Motor neuron (in vitro differentiated cells): ENCODE data around the gene GGA3. TPM values are rescaled to one million over a fixed set of nuclear protein-coding genes. Genes with fewer than 3 reads are reported as not detected.
"Not testable (repeated sequence)": the region's sequence is repeated elsewhere in the genome, so short reads cannot be mapped to it uniquely, and the experiment has no call there.

ENCODE experiments used
- ATAC-seq, 8 experiments: fragments of 200-7000 bp; cut with Tn5 transposase; replicated peaks in 6 of 8; 2 replicates each; pipeline ENCODE4 v1.8.0; 2021; ENCODE audit warnings: mild to moderate bottlenecking in 8 of 8, moderate library complexity in 8 of 8
- H3K27ac ChIP-seq, 2 donors: fragments of 250-450 bp; sonication (Bioruptor Pico); 2 replicates each; pipeline ENCODE4 v1.9.0; 2021; ENCODE audit warnings: antibody characterized with exemption in 2 of 2, mild to moderate bottlenecking in 2 of 2, moderate library complexity in 1 of 2
- H3K4me1 ChIP-seq, 2 donors: fragments of 250-450 bp; sonication (Bioruptor Pico); replicated peaks in 1 of 2; 2 replicates each; pipeline ENCODE4 v1.6.1; 2021; ENCODE audit warnings: antibody characterized with exemption in 2 of 2, mild to moderate bottlenecking in 2 of 2, moderate library complexity in 1 of 2
- H3K4me3 ChIP-seq, 5 donors: fragments of 250-450 bp; sonication (Bioruptor Pico); 2 replicates each; pipeline ENCODE4 v1.9.0; 2021; ENCODE audit warnings: antibody characterized with exemption in 5 of 5, mild to moderate bottlenecking in 5 of 5, moderate library complexity in 4 of 5
- WGBS, 10 experiments: fragments of 450-650 bp; shearing (Covaris generic); methylation state at CpG; one replicate each; pipeline ENCODE4 v1.0.0; 2022; 5-methylcytosine and 5-hydroxymethylcytosine counted together
- in situ Hi-C, 9 experiments: fragments of 400-800 bp; cut with MboI; loops; one replicate each; pipeline ENCODE4 v1.15.0; 2021; ENCODE audit warnings: low sequenced_read_pairs in 9 of 9, low pct_unique_long_range_greater_than_20kb in 2 of 9; ENCODE audit not compliant: unreplicated experiment in 9 of 9
- total RNA-seq, 8 experiments: library from RNA; unstranded; fragments of 300-600 nt; gene quantifications; 2 replicates each; pipeline versions ENCODE4 v1.2.3 to v1.2.4, GENCODE V29; 2022

Gene GGA3
- total RNA-seq, 8 experiments from 2014 or later = 13.0 to 39.2 (median 18.9) TPM

DNA sequence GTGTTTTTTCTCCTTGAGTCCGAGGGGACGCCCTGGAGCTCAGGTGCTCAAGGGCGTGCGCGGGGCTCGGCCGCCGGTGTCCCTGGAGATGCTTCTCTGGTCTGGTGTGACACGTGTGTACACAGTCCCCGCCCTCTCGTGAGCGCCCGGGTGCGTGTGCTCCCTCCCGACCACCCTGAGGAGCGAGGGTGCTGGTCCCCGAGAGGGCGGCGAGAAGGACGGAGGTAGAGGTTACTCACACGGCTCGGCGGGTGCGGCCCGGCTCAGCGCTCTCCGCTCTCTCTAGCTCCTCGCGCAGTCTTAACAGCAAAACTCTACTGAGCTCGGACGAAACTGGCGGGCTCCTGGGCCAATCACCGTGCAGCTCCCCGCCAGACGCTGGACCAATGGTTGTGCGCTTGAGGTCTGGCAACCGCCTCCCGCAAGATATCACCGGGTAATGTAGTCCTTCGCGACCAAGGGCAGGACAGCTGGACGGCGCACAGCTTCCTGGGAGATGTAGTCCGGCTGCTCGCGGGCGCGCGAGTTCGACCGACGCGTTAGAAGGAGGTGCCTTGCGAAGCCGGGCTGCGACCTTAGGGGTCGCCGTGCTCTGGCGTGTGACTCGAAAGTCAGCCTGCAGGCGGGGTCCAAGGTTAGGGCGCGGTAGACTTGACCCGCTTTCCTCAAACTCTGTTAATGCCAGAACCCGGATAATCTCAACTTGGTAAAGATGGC, 27.9 kb upstream of the GGA3 start, which contains the start of gene SLC25A19:
SLC25A19 (minus strand) TSS at position 319 of the 717 bp plus-strand sequence. CDS start 2,669 bp downstream, outside the sequence.
- Histone ChIP-seq H3K27ac (no peak within 1 kb of the TSS), H3K4me1 (peaks cover 0 to 3% of the 10 kb centered on the region in 2 donors), H3K4me3 (peak within 1 kb of the TSS; percentile 48 to 85 (median 53))
- peak; percentile 95 to 98 (median 98) for ATAC-seq
- in situ Hi-C loops = loop anchor here in 1 of 9 experiments (25.0 kb wide), 1 partner anchor 123 kb away; the partner anchor contains the start of gene GRB2
- WGBS, 10 experiments = 0 to 3% (median 0%) methylated on average over 3 to 14 of the region's 65 CpGs; no CpG with 5 or more reads in 1 of the 10 experiments

DNA sequence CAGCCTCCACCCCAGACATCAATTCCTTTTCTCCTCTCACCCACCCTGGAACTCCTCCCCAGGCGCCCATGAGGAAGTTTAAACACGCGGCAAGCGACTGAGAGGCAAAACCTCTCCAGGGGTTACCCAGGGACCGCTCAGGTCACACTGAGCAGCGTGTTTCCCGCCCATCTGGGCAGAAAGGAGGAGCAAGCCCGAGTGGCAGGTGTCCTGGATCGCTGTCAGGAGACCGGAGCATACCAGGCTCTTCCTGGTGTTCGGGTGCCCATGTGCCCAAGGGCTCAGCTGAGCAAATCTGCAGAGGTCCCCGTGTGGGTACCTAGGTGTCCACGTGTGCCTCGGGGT, 27.3 kb upstream of the GGA3 start:
- ATAC-seq = peak in 5 of 8 experiments; percentile 11 to 35 (median 12)
- in situ Hi-C loops = loop anchor here in 1 of 9 experiments (25.0 kb wide), 1 partner anchor 124 kb away; the partner anchor contains the start of gene GRB2
- 0% methylated on average over 1 of the region's 14 CpGs; no CpG with 5 or more reads in 9 of the 10 experiments for WGBS, 10 experiments
- H3K4me3 ChIP-seq = peak overlapping the region; percentile 48 to 85 (median 53)
- no peak overlapping the region for H3K27ac ChIP-seq
- H3K4me1 ChIP-seq = peaks cover 0 to 3% of the 10 kb centered on the region in 2 donors

DNA sequence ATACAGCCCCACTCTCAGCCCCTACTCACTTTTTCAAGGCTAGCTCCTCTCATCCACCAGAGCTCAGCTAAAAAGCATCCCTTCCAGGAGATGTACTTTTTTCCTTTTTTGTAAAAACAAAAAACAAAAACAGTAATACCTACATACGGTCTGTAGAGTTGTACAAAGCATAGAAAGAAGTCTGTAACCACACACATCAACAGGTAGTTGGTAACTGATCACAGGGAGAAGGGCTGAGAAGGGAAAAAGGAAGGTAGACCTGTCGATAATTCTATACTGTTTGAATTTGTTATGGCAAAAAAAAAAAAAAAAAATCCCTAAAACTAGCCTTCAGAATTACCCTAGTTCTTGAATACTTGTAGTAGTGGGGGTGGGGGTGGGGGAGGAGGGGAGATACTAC, 27.0 kb upstream of the GGA3 start:
- peak overlapping the region; percentile 48 to 85 (median 53) for H3K4me3 ChIP-seq
- in situ Hi-C loops = loop anchor here in 1 of 9 experiments (25.0 kb wide), 1 partner anchor 124 kb away; the partner anchor contains the start of gene GRB2
- no peak for ATAC-seq
- WGBS, 10 experiments = 0 to 61% (median 20%) methylated on average over 1 to 2 of the region's 2 CpGs; no CpG with 5 or more reads in 2 of the 10 experiments
- H3K4me1 ChIP-seq = peaks cover 0 to 3% of the 10 kb centered on the region in 2 donors
- no peak overlapping the region for H3K27ac ChIP-seq

DNA sequence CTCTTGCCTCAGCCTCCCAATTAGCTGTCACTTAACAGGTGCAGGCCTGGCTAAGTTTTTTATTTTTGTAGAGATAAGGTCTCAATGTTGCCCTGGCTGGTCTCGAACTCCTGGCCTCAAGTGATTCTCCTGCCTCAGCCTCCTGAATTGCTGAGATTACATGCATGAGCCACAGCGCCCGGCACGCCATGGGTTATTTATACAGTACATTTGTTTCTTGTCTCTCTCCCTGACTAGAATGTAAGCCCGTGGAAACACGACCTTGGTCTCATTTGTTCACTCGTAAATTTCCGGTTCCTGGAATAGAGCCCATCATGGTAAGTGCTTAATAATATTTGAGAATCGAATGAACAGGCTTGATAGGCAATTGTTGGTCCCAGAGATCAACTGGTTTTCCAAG, 25.8 kb upstream of the GGA3 start:
- ATAC-seq = no peak
- peaks cover 0 to 3% of the 10 kb centered on the region in 2 donors for H3K4me1 ChIP-seq
- no peak overlapping the region for H3K27ac ChIP-seq
- 83 to 100% (median 96%) methylated on average over 1 to 9 of the region's 9 CpGs; no CpG with 5 or more reads in 2 of the 10 experiments for WGBS, 10 experiments
- in situ Hi-C loops = loop anchor here in 1 of 9 experiments (25.0 kb wide), 1 partner anchor 125 kb away; the partner anchor contains the start of gene GRB2
- no peak overlapping the region for H3K4me3 ChIP-seq

GRCh38 chr17:75285123-75285522, 23.7 kb upstream of the GGA3 start:
- Histone ChIP-seq H3K27ac (no peak overlapping the region), H3K4me3 (no peak overlapping the region), H3K4me1 (peaks cover 0 to 3% of the 10 kb centered on the region in 2 donors)
- 67 to 92% (median 90%) methylated on average over 1 to 4 of the region's 6 CpGs; no CpG with 5 or more reads in 5 of the 10 experiments for WGBS, 10 experiments
- in situ Hi-C loops = loop anchor here in 1 of 9 experiments (25.0 kb wide), 1 partner anchor 127 kb away; the partner anchor contains the start of gene GRB2
- ATAC-seq = no peak

- in situ Hi-C loops = loop anchor here in 1 of 9 experiments (25.0 kb wide), 1 partner anchor 132 kb away; the partner anchor contains the start of gene GRB2
- 80 to 100% (median 90%) methylated on average over 1 to 3 of the region's 4 CpGs; no CpG with 5 or more reads in 6 of the 10 experiments for WGBS, 10 experiments
- H3K4me1 ChIP-seq, H3K27ac ChIP-seq, H3K4me3 ChIP-seq: not testable (repeated sequence)
- ATAC-seq = peak in 2 of 8 experiments; percentile 33 to 39
These were observed 18.8 kb upstream of the GGA3 start for GRCh38 chr17:75280189-75280588.

GRCh38 chr17:75277664-75278071, 16.3 kb upstream of the GGA3 start:
- no peak overlapping the region for H3K4me3 ChIP-seq
- in situ Hi-C loops = loop anchor here in 1 of 9 experiments (25.0 kb wide), 1 partner anchor 135 kb away; the partner anchor contains the start of gene GRB2
- H3K4me1 ChIP-seq = no peaks in the 10 kb centered on the region
- ATAC-seq = peak in 3 of 8 experiments; percentile 77 to 84 (median 81)
- H3K27ac ChIP-seq = no peak overlapping the region
- 67 to 100% (median 100%) methylated on average over 1 to 2 of the region's 6 CpGs; no CpG with 5 or more reads in 7 of the 10 experiments for WGBS, 10 experiments

GRCh38 chr17:75273977-75274708, 12.7 kb upstream of the GGA3 start:
- no peak overlapping the region for H3K4me3 ChIP-seq
- H3K27ac ChIP-seq = no peak overlapping the region
- ATAC-seq = no peak
- in situ Hi-C loops = no loop called here
- H3K4me1 ChIP-seq = peaks cover 11% of the 10 kb centered on the region in 2 donors
- 33 to 100% (median 88%) methylated on average over 1 to 6 of the region's 7 CpGs; no CpG with 5 or more reads in 2 of the 10 experiments for WGBS, 10 experiments

DNA sequence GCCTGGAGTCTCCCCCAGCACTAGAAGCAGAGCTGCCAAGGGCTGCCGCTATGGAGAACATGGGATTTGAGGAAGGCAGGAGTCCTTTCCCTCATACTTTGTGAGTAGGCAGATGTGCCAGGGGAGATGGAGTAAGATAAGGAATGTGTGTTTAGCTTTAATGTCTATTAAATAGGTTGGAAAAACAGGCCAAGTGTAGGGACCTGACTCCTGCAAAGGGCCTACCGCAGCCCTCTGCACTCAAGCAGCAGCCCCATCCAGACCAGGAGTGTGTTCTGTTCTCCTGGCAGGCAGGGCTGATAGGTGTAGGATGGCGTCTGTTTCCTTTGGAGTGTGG, 11.4 kb upstream of the GGA3 start:
- 27 to 92% methylated on average over 2 of the region's 3 CpGs; no CpG with 5 or more reads in 8 of the 10 experiments for WGBS, 10 experiments
- H3K27ac ChIP-seq = no peak overlapping the region
- in situ Hi-C loops = no loop called here
- no peak for ATAC-seq
- peaks cover 11 to 13% of the 10 kb centered on the region in 2 donors for H3K4me1 ChIP-seq
- no peak overlapping the region for H3K4me3 ChIP-seq

GRCh38 chr17:75271955-75272847, 10.8 kb upstream of the GGA3 start:
- no peak for ATAC-seq
- in situ Hi-C loops = no loop called here
- 0 to 100% (median 67%) methylated on average over 1 to 7 of the region's 24 CpGs; no CpG with 5 or more reads in 1 of the 10 experiments for WGBS, 10 experiments
- H3K4me3 ChIP-seq = peak overlapping the region; percentile 62 to 90 (median 76)
- no peak overlapping the region for H3K27ac ChIP-seq
- H3K4me1 ChIP-seq = peaks cover 11 to 14% of the 10 kb centered on the region in 2 donors

DNA sequence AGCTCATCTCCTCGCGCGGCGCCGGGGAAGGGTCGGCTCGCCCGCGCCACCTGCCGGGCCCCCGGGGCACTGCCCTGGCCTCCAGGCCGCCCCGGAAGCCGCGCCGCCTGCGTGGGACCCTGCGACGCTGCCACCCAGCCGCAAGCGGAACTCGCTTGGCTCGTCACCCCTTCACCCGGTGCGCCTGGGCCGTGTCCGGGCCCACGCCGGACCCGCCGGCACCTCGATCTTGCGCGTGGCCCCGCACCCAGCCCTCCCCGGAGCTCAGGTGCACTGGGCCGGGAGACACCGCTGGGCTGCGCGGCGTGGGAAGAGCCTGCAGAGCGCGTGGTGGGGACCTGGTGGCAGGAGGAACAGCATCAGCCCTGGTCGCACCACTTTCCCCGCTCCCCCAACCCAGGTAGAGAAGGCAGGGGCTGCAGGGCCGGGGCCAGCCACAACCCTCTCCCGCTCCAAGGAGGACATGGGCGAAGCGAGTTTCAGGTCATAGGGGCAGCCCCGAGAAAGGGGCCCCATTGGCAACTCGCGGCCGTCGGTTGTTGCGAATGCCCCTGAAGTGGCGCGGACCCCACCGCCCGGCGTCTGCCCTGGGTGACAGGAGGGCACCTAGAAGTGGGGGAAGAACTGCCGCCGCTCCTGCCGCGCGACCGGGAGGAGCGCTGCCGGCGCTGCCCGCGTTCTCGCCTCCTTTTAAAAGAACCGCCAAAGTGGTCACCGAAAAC, 10.0 kb upstream of the GGA3 start:
- in situ Hi-C loops = no loop called here
- H3K4me3 ChIP-seq = peak overlapping the region; percentile 62 to 90 (median 76)
- peak; percentile 73 to 87 (median 80) for ATAC-seq
- WGBS, 10 experiments = 0 to 7% (median 2%) methylated on average over 1 to 8 of the region's 74 CpGs; no CpG with 5 or more reads in 5 of the 10 experiments
- peaks cover 11 to 14% of the 10 kb centered on the region in 2 donors for H3K4me1 ChIP-seq
- H3K27ac ChIP-seq = peak overlapping the region; percentile 30 to 45
